Activated CD4-positive, CD25-positive, alpha-beta regulatory T cell (primary cell): Measurements from ENCODE around the gene PSMD13.
A peak's percentile ranks its signal among the peaks of the same experiment; 100 is the strongest.
"Not testable (repeated sequence)": the region's sequence is repeated elsewhere in the genome, so short reads cannot be mapped to it uniquely, and the experiment has no call there.

Experiments
- DNase-seq, 4 experiments: peaks; one replicate each; lab custom pipeline; 2025; lab: John Stamatoyannopoulos, UW

Gene PSMD13

DNA sequence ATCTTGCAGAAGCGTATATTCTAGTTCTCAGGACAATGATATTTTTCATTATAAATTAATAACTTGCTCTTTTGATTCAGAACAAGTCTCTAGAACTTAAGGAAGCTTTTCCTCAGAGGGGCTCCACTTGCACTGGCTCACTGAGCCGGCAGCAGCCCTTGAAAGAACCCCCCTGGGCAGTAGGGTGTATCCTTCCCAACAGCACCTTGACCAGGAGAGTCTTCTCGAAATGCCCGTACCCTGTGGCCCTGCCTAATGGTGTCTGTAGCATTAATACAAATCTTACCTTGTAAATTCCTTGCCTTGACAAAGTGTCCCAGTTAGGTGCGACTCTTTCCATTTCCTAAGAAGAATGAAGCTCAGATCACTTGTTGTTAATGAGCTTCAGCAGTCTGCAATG, 13.5 kb downstream of the PSMD13 start:
- no peak for DNase-seq

DNA sequence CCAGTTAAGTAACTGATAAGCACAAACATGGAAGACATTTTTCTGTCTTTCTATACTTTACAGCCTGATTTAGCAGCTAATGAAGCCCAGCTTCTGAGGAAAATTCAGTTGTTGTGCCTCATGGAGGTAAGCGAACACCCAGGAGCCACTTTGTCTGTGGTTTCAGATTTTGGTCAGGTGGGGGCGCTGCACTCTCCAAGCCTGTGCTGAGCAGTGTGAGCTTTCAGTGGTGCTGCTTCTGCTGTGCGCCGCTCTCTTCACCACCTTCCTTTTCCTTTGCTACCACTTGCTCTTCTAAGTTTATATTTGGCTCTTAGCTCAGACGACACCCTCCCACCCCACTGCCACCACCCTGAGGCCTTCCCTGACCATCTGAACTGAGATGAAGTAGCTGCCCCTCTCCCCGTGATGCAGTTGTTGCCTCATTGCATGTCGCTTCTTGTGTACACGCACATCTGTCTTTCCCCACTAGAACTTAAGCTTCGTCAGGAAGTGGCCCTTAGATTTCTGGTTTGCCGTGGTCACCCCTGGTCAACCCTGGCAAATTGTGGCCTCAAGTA, 14.0 kb downstream of the PSMD13 start:
- DNase-seq, result peak; percentile 36 to 64 (median 52)

DNA sequence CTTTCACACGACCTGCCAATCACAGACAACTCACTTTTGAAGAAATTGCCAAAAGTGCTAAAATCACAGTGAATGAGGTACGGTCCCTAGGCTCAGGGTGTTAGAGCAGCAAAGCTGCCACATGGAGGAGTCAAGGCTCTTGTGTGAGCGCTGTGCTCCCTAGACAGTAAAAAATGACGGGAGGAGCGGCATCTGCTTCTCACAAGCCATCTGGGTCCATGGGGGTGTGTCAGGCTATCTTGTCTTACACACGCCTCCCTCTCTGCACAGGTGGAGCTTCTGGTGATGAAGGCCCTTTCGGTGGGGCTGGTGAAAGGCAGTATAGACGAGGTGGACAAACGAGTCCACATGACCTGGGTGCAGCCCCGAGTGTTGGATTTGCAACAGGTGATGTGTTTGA, 14.8 kb downstream of the PSMD13 start:
- DNase-seq, result no peak

DNA sequence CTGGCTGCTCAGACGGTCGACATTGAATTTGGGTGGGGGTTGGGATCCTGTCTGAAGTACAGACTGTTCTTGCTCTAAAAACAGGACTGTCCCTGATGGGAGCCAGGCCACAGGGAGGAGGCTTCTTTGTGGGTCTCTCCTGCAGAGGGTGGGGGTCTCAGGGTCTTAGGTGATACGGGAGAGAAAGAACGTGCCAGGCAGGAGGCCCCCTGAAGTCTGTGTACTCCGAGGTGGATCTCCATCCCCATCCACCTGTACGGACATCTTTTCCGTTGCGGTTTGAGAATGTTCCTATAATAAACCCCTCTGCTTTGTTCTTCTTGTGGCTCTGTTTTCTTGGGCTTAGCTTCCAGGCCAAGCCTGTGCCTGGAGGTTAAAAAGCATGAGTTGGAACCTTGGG, 15.9 kb downstream of the PSMD13 start:
- no peak for DNase-seq

DNA sequence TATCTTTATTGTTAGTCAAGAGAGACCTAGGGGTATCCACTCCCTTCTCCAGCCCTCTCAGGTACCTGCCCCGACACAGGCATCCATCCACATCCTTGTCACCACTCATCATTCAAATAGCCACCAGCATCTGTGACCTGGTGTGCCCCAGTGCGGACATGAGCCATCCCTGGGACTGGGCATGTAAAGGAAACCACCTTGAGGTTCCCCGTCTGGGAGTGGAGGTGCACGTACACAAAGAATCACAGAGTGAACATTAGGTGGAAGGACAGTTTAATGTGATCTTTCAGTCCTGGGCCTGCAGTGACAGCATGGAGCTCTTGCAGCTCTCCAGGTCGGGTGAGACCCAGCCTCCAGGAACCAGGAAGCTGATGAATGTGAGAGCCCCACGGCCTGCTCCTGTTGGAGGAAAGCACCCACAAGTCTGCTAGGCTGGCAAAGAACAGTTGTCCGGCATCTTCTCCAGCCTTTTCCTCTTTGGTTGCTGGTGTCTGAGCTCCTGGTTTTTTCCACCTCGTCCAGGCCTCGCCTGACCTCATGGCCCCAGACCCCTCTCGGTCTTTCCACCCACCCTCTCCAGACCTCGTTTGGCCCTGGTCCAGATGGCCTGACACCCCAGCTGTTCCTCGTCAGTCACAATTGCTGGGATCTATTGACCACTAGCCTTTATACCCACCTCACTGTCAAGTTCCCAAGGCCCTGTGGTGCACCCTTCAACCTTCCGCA, 16.5 kb downstream of the PSMD13 start:
- DNase-seq, result no peak

DNA sequence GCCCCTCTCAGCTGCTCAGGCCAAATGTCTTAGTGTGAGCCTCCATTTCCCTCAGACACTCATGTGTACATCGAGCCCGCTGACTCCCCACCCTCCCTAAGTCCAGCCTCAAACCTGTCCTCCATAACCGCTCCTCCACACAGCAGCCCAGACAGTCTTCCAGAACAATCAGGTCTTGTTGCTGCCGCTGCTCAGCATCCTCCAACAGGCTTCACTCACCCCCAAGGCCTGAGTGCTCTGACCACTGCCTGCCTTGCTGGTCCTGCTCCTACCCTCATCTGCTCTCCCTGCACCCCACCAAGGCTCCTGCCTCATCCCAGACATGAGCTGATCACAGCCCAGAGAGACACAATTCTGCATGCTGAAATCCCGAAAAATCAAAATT, 17.1 kb downstream of the PSMD13 start:
- no peak for DNase-seq

DNA sequence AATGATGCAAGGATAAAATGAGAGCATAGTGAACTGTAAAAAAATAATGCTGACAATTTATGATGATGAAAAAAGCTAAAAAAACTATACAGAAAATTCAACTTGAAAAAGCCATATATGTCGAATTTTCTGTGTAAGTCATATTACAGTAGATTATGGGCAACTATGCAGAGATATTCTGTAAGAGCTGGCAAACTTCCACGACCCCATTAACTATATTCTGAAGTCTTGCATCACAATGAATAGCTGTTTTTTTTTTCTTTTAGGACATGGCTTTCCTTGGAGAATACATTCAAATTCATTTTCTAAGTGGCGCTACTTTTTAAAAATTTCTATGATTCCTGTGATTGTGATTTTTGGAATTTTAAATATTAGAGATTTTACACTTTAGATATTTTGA, 18.4 kb downstream of the PSMD13 start:
- DNase-seq, result no peak

DNA sequence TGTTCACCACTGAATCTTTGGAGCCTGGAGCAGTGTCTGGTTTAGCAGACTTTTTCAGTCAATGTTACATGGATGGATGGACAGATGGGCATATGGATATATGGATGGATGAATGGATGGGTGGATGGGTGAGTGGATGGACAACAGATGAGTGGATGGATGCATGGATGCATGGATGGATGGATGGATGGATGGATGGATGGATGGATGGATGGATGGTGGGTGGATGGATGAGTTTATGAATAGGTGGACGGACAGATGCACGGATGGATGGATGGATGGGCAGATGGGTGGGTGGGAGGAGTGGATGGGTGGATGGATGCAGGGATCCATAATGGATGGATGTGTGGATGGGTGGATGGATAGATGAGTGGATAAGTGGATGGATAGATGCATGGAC, 19.0 kb downstream of the PSMD13 start:
- DNase-seq, result no peak

DNA sequence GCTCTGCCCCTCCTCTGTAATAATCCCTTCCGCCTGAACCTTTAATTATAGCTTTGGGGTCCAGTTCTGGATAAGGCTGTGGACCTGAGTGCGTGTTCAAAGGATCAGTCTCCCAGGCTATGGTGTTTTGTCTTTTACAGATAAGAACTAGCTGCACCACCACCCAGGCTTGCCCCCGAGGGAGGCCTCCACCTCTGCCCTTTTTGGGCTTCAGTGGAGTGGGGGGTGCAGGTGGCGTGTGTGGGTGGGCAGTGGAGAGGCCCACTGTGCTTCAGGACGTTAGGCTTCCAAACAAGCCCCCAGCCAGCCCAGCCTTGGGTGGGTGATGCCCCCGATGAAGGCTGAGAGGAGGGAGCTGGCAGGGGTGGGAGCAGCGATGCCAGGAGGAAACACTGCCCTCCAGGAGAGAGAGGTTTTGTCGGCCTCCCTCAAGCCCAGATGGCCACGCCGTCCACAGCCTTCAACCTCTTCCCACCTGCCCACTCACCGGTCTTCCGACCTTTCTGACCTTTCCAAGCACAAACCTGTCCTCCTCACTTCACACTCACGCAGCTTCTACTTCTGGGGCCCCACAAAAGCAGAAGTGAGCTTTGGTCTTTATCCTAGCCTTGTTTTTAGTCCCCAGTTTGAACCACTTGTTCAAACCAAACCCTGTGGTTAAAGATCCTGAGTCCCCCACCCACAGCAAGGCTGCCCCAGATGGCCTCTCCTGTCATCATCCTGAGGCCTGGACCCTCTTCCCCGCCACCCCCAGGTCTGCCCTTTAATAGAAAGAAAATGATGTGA, 20.4 kb downstream of the PSMD13 start:
- no peak for DNase-seq

DNA sequence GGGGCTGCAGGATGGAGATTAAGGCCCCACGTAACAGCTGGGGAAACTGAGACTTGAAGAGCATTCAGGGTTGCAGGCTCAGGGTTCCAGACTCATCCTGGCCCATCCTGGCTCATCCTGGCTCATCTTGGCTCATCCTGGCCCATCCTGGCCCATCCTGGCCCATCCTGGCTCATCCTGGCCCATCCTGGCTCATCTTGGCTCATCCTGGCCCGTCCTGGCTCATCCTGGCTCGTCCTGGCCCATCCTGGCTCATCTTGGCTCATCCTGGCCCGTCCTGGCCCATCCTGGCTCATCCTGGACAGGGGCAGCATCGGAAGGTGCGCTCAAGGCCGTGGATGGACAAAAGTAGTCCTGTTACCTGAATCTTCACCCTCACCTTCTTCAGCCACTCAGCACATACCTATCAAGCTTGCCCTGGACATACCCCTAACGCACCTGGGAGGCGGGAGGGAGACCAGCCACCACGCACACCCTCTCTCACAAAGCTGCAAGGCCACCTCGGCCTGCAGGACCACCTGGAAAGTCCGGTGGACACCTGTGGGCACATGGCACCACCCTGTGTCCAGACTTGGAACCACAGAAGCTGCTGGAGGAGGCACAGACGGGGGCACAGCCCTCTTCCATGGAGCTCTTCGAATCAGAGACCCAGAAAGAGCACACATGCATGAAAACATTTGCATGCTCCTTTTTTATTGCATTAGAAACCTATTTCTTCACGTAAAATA, 21.2 kb downstream of the PSMD13 start:
- DNase-seq, result no peak

DNA sequence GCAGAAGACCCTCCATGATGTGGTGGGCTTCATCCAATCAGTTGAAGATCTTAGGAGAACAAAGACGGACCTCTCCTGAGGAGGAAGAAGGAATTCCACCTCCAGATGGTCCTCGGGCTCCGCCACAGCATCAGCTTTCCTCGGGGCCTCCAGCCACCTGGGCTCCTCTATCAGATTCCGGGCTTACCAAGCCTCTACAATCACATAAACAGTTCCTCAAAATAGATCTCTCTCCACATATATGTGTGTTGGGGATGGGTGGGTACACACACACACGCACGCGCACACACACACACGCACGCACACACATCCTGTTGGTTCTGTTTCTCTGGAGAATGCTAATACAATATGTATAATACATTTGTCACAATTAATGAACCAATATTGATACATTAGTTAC, 22.6 kb downstream of the PSMD13 start:
- DNase-seq, result no peak

DNA sequence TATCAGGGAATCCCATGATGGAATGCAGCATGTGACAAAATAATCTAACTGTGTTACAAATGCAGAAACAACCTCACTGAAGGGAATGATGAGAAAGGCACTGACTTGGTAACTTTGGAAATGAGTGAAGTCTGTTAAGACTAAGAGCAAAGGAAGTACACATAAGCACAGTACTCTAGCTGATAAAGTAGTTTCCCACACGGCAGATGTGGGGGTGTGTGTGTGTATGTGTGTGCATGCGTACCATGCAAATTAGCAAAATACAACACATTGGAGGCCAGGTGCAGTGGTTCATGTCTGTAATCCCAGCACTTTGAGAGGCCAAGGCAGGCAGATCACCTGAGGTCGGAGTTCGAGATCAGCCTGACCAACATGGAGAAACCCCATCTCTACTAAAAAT, 24.8 kb downstream of the PSMD13 start:
- no peak for DNase-seq

DNA sequence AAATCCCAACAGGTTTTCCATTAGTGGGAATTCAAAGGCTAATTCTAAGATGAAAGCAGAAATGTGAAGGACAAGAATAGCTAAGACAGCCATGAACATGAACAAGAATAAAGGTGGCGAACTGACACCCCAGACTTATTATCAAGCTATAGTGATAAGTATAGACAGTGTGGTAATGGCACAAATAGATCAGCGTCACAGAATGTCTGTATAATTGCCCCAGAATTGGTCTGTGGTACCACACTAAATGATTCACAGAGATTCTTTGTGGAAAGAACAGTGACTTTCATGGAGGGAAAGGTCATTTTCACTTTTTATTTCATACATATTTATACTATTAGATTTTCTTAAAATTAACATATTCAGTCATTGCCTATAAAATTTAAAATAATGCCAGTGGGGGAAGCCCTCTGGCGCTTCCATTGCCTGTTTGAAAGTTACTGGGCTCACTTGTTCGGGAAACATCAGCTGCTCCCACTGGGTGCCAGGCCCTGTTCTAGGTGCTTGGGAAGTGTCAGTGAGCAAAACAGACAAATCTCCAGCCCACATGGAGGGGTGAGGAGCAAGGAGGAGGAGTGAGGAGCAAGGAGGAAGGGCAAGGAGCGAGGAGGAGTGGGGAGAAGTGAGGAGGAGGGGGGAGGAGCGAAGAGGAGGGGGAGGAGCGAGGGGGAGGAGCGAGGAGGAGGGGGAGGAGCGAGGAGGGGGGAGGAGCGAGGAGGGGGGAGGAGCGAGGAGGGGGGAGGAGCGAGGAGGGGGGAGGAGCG, 30.1 kb downstream of the PSMD13 start:
- DNase-seq, result no peak

DNA sequence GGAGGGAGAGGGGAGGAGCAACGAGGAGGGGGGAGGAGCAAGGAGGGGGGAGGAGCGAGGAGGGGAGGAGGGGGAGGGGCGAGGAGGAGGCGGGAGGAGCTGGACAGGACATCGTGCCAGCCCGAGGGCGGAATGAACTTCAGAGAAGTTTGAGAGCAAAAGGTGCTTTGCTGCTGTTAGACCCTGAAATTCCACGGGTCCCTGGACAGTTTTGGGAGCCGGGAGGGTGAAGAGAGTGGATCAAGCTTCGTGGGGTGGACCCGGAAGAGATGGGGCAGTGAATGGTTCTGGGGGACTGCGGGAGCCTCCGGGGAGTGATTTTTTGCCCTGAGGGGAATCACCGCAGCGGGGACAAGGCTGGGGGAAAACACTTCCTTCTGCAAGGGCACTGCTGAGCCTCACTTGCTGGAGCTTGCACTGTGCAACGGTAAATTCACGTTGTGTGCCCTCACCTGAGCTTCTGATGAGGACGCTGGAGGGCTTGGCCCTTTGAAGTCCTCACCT, 30.8 kb downstream of the PSMD13 start:
- DNase-seq, result peak in 1 of 4 experiments; percentile 44

DNA sequence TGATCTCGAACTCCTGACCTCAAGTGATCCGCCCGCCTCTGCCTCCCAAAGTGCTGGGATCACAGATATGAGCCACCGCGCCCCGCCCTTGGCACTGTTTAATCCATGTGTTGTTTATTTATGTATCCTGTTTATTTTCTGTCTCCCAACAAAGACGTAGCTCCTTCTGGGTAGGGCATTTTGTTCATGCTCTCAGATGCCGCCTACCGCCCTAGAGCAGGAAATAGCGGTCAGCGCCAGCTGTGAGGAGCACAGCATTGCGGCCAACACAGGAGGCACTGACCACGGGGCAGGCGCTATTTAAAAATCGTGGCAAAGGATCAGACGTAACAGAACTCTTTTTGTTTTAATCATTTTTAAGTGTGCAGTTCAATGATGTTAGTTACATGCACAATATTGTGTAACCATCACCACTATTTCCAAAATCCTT, 32.0 kb downstream of the PSMD13 start:
- DNase-seq, result not testable (repeated sequence)

DNA sequence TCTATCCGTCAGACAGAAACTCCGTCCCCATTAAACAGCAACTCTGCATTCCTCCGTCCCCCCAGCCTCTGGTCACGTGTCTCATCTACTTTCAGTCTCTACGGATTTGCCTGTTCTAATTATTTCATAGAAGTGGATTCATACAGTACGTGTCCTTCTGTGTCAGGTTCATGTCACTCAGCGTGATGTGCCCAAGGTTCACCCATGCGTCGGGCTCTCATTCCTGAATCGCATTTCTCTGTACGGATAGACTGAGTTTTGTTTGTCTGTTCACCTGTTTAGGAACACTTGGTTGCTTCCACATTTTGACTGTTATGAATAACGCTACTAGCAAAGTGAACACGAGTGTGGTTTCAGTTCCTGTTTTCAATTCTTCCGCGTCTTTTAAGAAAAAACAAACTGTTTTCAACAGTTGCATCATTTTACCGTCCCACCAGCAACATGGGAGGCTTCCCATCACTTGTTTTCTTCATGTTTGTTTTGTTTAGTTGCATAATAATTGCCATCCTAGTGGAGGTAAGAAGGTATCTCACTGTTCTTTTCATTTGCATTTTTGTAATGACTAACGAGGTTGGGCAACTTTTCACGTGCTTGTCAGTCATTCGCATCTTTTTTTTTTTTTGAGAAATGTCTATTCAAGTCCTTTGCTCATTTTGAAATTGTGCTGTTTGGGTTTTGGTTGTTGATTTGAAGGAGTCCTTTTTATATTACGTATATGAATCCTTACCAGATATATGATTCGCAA, 32.5 kb downstream of the PSMD13 start:
- no peak for DNase-seq

DNA sequence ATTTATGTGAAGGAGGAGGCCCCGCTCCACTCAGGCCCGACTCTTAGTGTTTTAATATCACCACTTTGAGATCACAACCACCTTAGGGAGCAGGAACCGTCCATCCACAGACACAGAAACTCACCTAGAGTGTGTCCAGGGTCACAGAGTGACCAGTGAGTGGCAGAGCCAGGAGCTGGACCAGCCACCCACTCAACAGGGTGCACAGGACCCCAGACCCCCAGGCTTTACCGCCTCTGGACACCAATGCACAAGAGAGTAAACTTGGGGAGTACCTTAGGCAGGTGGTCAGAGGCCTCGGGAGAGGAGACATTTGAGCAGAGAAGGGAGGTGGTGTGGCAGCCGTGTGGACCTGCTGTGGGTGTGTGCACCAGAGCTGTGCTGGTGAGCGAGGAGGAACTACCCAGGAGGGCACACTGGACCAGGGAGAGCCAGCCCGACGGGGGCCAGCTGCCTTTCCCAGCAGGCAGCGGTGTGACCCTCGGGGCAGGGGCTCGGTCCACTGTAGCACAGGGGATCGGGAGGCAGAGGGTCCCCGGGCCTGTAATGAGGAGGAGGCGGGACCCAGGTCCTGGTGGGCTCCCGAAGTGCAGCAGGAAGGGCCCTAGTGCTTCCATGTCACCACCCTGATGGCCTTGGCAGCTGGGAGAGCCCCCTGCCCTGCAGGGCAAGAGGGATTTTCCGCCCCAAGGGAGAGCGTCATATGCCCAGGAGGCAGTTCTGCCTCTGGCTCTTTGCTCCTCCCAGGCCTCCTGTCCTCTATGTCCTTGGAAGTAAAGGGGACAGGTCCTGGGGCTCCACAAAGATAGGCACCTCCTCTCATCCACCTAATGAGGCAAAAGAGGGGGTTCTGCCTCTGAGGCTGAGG, 33.9 kb downstream of the PSMD13 start:
- DNase-seq, result no peak

DNA sequence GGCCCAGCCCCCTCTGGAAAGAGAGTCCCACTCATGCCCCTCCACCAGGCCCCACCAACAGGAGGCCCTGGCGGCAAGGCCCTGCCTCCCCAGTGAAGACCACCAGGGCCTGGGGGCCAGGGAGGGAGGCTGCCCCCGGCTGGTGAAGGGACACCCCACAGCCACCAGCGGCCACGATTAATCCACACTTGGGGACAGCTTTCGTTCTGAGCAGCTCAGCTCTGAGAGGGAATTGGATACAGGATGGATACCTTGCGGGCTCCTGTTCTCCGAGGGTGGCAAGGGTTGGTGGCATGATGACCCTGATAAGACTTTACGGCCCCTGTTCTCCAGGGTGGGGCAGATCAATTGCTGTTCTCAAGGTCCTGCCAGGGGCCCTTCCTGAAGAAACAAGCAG, 34.5 kb downstream of the PSMD13 start:
- DNase-seq, result no peak

DNA sequence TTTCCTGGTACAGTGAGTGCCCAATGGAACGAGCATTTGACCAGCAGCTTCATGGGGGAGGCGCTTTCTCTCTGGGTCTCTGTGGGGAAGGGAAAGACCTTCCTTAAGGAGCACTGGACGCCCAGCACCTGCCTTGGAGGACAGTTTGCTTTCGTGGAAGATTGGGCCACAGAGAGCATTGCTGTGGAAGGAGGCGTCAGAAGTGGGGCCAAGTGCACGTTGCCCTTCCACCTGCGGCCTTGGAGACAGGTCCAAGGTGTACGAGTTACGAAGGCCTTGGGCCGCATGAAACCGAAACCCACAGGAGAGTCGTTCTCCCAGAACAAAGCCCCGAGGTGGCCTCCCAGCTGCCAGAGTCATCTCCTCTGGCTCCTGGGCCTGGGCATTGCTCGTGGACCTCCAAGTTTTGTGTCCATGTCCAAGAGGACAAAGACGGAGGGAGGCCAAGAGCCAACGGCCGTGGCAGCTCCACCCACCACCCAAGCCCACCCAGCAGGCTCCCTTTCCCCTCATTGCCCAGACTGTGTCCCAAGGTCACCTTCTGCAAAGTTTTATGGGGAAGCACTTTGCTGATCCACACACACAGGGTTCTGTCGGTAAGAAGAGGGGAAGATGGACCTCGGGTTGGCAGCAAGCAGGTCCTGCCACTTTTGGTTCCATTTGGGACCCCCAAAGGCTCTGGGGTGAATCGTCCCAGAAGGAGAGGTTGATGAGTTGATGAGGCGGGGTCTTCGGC, 35.6 kb downstream of the PSMD13 start:
- DNase-seq, result no peak

DNA sequence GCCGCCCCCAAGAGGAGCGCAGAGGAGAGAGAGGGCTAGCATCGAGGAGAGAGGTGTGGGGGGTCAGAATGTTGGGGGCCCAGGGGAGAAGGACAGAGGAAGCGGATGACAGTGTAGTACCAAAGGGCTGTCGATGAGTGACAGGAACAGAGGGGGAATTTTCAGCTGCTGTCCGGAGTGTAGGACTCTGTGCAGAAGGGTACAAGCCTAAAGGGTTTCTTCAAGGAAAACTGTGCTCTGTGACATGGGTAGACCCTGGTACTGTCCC, 36.1 kb downstream of the PSMD13 start:
- DNase-seq, result no peak
